Testis (tissue), 2 donors: ENCODE data around the gene PCCA.

Experiments used
- CTCF ChIP-seq, 3 experiments: fragments of 450-650 bp in 2 of 3; fragments of 200-600 bp in 1 of 3; sonication (generic) in 1 of 3; IDR thresholded peaks; one replicate each; pipeline ENCODE4 v1.5.1; 2016 to 2019; ENCODE audit warnings: antibody characterized with exemption in 3 of 3, mild to moderate bottlenecking in 2 of 3, moderate library complexity in 1 of 3
- POLR2A ChIP-seq: fragments of 450-650 bp; IDR thresholded peaks from one replicate; pipeline ENCODE4 v1.6.1; 2017; ENCODE audit warnings: antibody characterized with exemption, mild to moderate bottlenecking, moderate library complexity

- TF ChIP-seq CTCF (IDR thresholded peaks at IDR 0.05) (no peak), POLR2A (no peak)
Measured at GRCh38 chr13:100176801-100177400, 88.0 kb downstream of the PCCA start.
